ENCODE data around the gene SHBG.

Gene SHBG

DNA sequence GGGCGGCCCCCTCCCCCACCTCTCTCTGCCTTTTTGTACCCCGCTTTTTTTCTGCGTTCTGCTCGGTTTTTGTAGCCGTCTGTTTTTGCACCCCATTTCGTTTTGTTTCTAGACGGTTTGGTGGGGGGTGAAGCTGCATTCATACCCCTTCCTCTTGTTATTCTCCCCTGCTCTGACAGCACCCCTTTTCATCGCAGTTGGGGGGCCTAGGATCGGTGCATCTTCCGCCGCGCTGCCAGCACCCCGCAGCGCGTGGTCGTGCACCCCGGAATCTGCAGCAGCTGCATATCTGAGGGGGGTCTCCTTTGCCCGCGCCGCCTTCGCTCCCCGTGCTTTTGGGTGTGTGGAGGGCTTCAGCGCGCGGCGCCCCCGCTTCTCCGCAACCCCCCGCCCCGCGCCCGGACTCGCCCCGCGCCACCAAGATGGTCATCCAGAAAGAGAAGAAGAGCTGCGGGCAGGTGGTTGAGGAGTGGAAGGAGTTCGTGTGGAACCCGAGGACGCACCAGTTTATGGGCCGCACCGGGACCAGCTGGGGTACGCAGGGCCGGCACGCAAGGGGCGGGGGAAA lies 21.2 kb downstream of the SHBG start:
- no peak for DNase-seq

DNA sequence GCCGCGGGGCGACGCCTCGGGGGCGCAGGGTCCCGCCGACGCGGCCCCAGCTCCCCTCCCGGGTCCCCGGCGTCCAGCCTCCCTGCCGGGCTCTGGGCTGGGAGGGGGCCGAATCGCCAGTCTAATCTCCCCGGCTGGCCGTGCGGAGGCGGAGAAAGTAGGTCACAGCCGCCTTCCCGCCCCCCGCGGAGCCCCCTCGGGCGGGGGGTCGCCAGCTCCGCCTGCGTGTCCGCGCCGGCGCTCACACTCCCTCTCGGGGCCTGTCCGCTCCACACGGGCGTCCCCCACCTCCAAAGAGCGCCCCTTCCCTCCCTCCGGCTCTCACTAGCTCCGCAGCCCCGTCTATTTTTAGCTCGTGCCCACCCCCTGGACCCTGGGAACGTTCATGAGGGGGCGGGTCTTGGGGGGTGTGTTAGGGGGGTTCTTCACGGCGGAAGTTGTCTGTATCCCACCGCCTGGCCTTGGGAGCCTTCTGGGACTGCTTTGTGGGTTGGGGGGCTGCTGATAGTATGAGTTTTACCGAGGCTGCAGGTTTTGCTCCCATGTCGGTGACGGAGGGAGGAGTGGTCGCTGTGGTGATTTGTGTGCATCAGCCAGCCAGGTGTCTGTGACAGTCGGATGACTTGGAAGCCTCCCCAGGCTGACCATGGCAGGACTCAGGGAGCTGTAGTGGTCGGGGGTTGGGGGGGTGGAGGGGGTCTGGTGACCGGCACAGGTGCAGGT lies 21.9 kb downstream of the SHBG start:
- DNase-seq, result no peak

GRCh38 chr17:7652388-7653356 lies 22.7 kb downstream of the SHBG start:
- no peak for DNase-seq

- DNase-seq, result no peak
These were observed 25.1 kb downstream of the SHBG start for GRCh38 chr17:7654832-7655540.

DNA sequence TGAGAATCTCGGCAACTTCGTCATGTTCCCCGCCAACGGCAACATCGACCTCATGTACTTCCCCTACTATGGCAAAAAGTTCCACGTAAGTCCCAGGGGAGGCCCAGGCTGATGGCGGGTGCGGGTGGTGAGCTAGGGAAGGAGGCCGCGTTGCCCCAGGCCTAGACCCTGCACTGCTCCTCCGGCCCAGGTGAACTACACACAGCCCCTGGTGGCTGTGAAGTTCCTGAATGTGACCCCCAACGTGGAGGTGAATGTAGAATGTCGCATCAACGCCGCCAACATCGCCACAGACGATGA lies 25.6 kb downstream of the SHBG start:
- DNase-seq, result no peak

- DNase-seq, result no peak
These were observed 27.1 kb downstream of the SHBG start for GRCh38 chr17:7656958-7657609.

DNA sequence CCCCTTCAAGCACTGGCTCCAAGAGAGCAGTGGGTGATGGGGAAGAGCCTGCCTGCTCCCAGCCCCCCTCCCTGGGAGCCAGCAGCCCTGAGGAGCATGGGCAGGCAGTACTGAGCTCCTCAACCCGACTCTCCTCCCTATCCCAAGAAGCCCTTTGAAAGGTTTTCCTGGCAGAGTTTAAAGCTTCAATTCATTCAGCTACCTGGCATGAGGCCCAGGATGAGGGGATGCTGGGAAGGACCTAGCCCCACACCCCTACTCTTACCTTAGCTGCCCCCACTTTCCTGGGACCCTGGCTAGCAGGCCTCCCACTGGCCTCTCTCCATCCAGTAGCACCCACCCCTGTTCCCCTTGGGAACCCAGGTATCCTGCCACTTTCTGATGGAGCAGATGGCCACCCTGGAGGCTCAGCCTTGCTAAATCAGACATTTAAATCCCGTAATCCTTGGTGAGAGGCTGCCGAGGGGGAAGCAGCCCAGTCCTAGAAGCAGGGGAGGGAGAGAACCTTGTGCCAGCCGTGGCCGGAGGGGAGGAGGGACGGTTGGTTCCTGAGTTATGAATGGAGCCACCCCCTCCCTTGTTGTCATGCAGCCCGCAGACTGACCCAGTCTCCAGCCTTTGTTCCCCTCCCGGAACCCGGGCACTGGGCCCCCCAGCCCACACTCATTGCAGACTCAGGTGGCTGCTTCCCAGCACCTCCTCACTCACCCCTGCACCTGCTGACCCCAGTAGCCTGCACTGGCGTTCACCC lies 37.9 kb downstream of the SHBG start:
- DNase-seq, result no peak

- no peak for DNase-seq
These were observed 38.5 kb downstream of the SHBG start for GRCh38 chr17:7668482-7668881.

DNA sequence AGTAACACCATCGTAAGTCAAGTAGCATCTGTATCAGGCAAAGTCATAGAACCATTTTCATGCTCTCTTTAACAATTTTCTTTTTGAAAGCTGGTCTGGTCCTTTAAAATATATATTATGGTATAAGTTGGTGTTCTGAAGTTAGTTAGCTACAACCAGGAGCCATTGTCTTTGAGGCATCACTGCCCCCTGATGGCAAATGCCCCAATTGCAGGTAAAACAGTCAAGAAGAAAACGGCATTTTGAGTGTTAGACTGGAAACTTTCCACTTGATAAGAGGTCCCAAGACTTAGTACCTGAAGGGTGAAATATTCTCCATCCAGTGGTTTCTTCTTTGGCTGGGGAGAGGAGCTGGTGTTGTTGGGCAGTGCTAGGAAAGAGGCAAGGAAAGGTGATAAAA lies 43.3 kb downstream of the SHBG start:
- peak; percentile 40 for DNase-seq

- DNase-seq, result no peak
These were observed 45.0 kb downstream of the SHBG start for GRCh38 chr17:7674934-7675333.

DNA sequence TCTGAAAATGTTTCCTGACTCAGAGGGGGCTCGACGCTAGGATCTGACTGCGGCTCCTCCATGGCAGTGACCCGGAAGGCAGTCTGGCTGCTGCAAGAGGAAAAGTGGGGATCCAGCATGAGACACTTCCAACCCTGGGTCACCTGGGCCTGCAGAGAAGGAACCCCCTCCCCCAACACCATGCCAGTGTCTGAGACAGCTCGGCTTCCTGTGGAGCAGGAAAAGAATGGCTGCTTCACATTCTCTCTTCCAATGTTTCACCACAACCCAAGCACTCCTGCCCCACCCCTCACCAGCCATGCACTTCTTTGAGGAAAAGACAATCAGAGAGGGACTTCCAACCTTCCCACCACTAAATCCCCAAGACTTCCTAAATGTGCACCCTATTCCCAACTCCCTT lies 46.6 kb downstream of the SHBG start:
- DNase-seq, result no peak

- DNase-seq, result no peak
These were observed 47.6 kb downstream of the SHBG start for GRCh38 chr17:7677388-7678067.

Data from CD4-positive, alpha-beta T cell treated with Interleukin-12 subunit alpha and Interleukin-12 subunit beta, for 1 hour (primary cell).